ENCODE measurements around the gene GCKR. TPM values are rescaled to one million over a fixed set of nuclear protein-coding genes. Genes with fewer than 3 reads are reported as not detected.
A peak's percentile ranks its signal among the peaks of the same experiment; 100 is the strongest.

Gene GCKR
- total and polyA plus RNA-seq, 2 of the 13 experiments (the other 11 are each of a cell fraction or from before 2014, with no cell fraction given), result 15.2 to 48.3 TPM

- TF ChIP-seq RCOR2 (CRISPR knock-in tag; IDR thresholded peaks at IDR 0.05) (peak; percentile 99), SMC3 (IDR thresholded peaks at IDR 0.05; ENCODE audit: low read length) (peak; percentile 4; the same call in 1 of the 2 replicates), ZNF691 (CRISPR knock-in tag; IDR thresholded peaks at IDR 0.05; ENCODE audit: borderline replicate concordance, low read depth) (no peak), SRSF4 (IDR thresholded peaks at IDR 0.05; ENCODE audit: low read depth, low read length, poor library complexity, severe bottlenecking) (no peak), ZBTB8A (CRISPR knock-in tag; IDR thresholded peaks at IDR 0.05; ENCODE audit: borderline replicate concordance, low read depth) (0 out of 2 replicates have a peak, but pooled peaks have one; percentile 4), SMAD3 (CRISPR knock-in tag; IDR thresholded peaks at IDR 0.05) (0 out of 2 replicates have a peak, but pooled peaks have one; percentile 3), KDM5B (CRISPR knock-in tag; IDR thresholded peaks at IDR 0.05; ENCODE audit: borderline replicate concordance) (no peak), CC2D1A (CRISPR knock-in tag; IDR thresholded peaks at IDR 0.05) (peak; percentile 87; the same call in 1 of the 2 replicates), HOXA5 (CRISPR knock-in tag; IDR thresholded peaks at IDR 0.05) (peak; percentile 69), ZNF891 (CRISPR knock-in tag; IDR thresholded peaks at IDR 0.05) (no peak), ELF4 (CRISPR knock-in tag; IDR thresholded peaks at IDR 0.05; ENCODE audit: borderline replicate concordance) (0 out of 2 replicates have a peak, but pooled peaks have one; percentile 14), CEBPG (CRISPR knock-in tag; IDR thresholded peaks at IDR 0.05) (peak; percentile 86), ISL2 (CRISPR knock-in tag; IDR thresholded peaks at IDR 0.05) (0 out of 2 replicates have a peak, but pooled peaks have one; percentile 59), ZNF44 (CRISPR knock-in tag; IDR thresholded peaks at IDR 0.05) (no peak), FOXP1 (IDR thresholded peaks at IDR 0.05) (peak; percentile 84; the same call in 1 of the 2 replicates), FOXP1 (CRISPR knock-in tag; IDR thresholded peaks at IDR 0.05) (peak; percentile 79), TGIF2 (CRISPR knock-in tag; IDR thresholded peaks at IDR 0.05) (peak; percentile 22; the same call in 1 of the 2 replicates), SRF (IDR thresholded peaks at IDR 0.05; ENCODE audit: low read depth, low read length) (no peak), CTCF (CRISPR knock-in tag; IDR thresholded peaks at IDR 0.05) (no peak), FOXA1 (IDR thresholded peaks at IDR 0.05) (peak; percentile 87), FOXA1 (CRISPR knock-in tag; IDR thresholded peaks at IDR 0.05) (peak; percentile 87), FOXA3 (CRISPR knock-in tag; IDR thresholded peaks at IDR 0.05) (peak; percentile 84; the same call in 1 of the 2 replicates)
- TF ChIP-seq, protein P1, sequence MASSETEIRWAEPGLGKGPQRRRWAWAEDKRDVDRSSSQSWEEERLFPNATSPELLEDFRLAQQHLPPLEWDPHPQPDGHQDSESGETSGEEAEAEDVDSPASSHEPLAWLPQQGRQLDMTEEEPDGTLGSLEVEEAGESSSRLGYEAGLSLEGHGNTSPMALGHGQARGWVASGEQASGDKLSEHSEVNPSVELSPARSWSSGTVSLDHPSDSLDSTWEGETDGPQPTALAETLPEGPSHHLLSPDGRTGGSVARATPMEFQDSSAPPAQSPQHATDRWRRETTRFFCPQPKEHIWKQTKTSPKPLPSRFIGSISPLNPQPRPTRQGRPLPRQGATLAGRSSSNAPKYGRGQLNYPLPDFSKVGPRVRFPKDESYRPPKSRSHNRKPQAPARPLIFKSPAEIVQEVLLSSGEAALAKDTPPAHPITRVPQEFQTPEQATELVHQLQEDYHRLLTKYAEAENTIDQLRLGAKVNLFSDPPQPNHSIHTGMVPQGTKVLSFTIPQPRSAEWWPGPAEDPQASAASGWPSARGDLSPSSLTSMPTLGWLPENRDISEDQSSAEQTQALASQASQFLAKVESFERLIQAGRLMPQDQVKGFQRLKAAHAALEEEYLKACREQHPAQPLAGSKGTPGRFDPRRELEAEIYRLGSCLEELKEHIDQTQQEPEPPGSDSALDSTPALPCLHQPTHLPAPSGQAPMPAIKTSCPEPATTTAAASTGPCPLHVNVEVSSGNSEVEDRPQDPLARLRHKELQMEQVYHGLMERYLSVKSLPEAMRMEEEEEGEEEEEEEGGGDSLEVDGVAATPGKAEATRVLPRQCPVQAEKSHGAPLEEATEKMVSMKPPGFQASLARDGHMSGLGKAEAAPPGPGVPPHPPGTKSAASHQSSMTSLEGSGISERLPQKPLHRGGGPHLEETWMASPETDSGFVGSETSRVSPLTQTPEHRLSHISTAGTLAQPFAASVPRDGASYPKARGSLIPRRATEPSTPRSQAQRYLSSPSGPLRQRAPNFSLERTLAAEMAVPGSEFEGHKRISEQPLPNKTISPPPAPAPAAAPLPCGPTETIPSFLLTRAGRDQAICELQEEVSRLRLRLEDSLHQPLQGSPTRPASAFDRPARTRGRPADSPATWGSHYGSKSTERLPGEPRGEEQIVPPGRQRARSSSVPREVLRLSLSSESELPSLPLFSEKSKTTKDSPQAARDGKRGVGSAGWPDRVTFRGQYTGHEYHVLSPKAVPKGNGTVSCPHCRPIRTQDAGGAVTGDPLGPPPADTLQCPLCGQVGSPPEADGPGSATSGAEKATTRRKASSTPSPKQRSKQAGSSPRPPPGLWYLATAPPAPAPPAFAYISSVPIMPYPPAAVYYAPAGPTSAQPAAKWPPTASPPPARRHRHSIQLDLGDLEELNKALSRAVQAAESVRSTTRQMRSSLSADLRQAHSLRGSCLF (CRISPR knock-in tag; IDR thresholded peaks at IDR 0.05; ENCODE audit: borderline replicate concordance), result no peak
- TF ChIP-seq, protein P2, sequence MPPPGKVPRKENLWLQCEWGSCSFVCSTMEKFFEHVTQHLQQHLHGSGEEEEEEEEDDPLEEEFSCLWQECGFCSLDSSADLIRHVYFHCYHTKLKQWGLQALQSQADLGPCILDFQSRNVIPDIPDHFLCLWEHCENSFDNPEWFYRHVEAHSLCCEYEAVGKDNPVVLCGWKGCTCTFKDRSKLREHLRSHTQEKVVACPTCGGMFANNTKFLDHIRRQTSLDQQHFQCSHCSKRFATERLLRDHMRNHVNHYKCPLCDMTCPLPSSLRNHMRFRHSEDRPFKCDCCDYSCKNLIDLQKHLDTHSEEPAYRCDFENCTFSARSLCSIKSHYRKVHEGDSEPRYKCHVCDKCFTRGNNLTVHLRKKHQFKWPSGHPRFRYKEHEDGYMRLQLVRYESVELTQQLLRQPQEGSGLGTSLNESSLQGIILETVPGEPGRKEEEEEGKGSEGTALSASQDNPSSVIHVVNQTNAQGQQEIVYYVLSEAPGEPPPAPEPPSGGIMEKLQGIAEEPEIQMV (CRISPR knock-in tag; IDR thresholded peaks at IDR 0.05; ENCODE audit: low read depth), result no peak
Observed at GRCh38 chr2:27495840-27496356, 741 bp upstream of the GCKR start (continued).

Measured in HepG2 (cell line).